ENCODE results near the gene GSN.

- TF ChIP-seq CTCF (IDR thresholded peaks at IDR 0.05) (no peak), POLR2A (IDR thresholded peaks at IDR 0.05) (no peak), EP300 (IDR thresholded peaks at IDR 0.05) (no peak), POLR2AphosphoS5 (IDR thresholded peaks at IDR 0.05) (no peak)
Measured at GRCh38 chr9:121365564-121365963, 97.6 kb downstream of the GSN start.
